Hematopoietic multipotent progenitor cell treated with erythropoietin and hydrocortisone succinate and interleukin-3 and kit ligand, for 4 days (in vitro differentiated cells): ENCODE measurements around the gene HSDL1.

Experiments
- DNase-seq: peaks from one replicate; pipeline ENCODE4 v3.0.0-alpha.2; 2015

The HSDL1 gene

DNA sequence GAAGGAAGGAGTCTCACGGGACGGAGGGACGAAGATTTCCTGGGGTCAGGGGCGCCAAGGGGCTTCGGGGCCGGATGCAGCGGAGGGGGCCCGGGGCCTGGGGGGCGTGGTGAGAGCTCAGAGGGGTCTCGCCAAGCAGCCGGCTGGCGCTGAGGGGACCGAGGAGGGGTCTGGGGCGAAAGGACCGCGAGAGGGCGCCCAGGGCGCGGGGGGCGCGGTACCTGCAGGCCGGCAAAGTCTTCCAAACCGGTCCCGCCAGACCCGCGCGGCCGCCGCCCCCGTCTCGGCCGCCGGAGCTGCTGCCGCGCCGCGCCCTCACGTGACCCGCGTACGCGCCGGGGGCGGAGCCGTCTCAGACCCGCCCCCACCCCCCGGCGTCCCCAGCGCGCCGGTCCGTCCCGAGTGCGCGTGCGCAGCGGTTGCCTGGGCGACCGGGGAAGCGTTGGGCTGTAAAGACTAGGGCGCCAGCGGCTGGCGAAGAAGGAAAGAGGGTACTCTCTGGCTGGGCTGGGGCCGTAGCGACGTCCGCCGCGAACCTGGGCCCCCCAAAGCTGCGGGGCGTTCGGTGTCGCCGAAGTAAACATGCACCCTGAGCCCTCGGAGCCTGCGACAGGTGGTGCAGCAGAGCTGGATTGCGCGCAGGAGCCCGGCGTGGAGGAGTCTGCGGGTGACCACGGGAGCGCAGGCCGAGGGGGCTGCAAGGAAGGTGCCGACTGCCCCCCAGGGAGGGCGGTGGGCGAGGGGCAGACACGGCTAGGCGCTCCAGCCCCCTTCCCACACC lies at the start of gene HSDL1, which contains the start of gene DNAAF1:
Gene HSDL1 (minus strand): TSS at position 319 of the 781 bp plus-strand sequence. CDS start 13,856 bp downstream, outside the sequence.
Gene DNAAF1 (plus strand): TSS at position 450 of the 781 bp plus-strand sequence. CDS start 133 bp downstream, at position 583.
- DNase-seq: peak; percentile 95

GRCh38 chr16:84194018-84194417 lies 49.0 kb upstream of the HSDL1 start:
- no peak for DNase-seq

DNA sequence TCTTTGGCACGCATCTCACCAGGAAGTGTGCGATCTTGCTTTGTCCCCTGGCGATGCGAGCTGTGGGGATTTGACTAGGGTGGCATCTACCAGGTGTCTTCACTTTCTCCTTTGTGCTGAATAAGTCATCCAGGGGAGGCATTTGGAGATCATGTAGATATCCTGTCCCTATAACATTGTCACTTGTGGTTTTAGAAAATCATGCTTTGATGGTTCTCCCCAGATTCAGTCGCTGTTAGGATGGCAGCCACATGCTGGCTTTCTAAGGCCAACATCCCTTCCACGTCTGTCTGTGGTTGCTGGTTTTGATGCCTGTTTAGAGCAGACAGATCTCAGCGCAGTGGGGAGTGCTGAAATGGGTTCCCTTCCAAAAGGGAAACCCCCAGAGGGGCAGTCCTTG lies 48.5 kb upstream of the HSDL1 start:
- DNase-seq: no peak

DNA sequence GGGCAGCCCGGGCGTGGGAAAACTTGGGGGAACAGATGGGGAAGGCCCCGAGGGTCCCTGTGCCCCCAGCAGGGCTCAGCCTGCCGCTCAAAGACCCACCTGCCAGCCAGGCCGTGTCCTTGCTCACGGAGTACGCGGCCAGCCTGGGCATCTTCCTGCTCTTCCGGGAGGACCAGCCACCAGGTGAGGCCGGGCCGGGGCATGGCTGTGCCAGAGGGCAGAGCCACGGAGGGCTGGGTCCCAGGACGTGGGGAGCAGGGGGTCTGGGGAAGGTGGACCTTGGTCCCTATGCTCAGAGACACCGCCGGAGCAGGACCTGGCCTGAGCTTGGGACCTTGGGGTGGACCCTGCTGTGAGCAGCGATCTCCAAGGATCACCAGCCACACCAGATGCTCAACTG lies 46.5 kb upstream of the HSDL1 start:
- no peak for DNase-seq

DNA sequence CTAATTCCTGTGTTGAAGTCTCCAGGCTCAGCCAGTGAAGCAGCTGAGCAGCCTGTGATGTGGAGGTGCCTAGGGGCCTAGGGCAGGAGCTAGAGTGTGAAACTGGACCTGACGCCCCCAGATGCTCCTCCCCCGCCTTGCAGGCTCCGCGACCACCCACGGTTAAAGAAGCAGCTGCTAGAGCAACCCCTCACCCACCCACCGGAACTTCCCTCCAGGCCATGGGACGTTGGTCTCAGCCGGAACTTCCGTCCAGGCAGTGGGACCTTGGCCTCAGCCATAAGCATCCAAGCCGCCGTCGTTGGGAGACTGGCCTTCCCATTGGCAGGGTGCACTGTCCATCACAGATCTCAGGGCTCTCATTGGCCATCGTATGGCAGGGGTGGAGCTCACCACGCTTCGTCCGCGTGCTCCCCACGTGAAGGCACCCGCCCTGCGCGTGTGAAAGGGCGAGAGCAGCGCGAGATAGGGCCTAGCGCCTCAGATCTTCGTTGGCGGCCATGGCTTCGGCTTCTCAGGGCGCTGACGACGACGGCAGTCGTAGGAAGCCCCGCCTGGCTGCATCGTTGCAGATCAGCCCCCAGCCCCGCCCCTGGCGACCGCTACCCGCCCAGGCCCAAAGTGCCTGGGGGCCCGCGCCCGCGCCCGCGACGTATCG lies 45.9 kb upstream of the HSDL1 start, which contains the start of gene ADAD2:
Gene ADAD2 (plus strand): TSS at position 427 of the 658 bp plus-strand sequence. CDS start 74 bp downstream, at position 501.
- DNase-seq: no peak

DNA sequence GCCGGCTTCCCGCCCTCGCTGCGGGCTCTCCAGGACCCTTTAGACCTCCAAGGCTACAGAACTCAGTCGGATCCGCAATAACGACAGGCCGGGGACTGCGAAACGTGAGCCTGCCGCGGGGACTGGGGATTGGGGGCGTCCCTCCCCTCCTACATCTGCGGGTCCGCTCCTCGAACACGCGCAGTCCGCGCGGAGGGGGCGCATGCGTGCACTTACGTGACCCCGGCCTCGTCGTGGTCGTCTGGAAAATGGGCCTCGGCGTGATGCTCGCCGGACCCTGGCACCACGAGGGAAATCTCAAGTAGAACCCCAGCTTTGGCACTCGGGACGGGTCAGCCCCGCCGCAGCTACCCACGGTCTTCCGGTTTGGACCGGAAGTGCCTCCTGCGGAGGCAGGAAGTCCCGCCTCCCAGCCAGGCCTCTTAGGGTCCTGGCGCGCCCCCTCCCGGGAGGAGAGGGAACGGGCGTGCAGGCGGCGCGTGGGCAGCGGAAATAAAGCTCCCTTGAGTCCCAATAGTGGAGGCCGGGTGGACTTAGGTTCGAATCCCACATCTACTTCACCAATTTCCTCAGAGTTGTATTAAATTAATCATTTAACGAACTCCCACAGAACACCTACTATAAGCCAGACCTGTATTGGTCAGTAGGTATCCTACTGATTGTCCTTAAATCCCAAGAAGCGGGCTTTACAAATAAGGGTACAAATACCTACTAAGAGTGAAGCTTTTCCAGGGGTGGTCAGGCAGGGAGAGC lies 41.9 kb upstream of the HSDL1 start, which contains the start of gene TAF1C:
Gene TAF1C (minus strand): TSS at position 373 of the 753 bp plus-strand sequence. CDS start 2,069 bp downstream, outside the sequence.
- peak; percentile 98 for DNase-seq

- no peak for DNase-seq
Measured at GRCh38 chr16:84184775-84185174, 39.8 kb upstream of the HSDL1 start.

DNA sequence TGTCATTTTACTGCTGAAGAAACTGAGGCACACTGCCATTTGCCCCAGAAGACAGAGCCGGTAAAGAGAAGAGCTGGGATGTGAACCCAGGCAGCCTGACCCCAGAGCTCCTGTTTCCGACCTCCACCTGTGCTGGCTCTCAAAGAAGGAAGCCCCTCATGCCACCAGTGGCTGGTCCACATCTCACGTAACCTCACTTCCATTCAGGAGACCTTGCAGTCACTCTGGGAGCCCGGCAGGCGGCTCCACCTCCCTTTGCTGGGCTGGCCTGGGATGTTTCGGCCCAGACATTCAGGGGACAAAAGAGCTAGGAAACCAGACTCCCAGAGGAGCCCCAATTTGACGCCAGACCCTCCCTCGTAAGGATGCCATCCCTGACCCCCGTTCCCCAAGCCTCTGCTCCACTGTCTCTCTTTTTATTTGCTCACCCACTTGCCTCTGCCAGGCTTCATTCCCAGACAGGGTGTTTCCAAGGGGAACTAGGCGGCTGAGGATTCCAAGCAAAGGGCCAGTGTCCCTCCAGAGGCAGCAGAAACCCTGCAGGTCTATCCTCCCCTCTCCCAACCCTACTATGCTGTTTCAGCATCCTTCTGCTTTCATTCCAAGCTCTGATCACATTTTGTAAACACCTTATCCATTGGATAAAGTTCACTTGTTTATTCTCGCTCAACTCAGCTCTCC lies 39.1 kb upstream of the HSDL1 start:
- no peak for DNase-seq

- DNase-seq: no peak
Measured at GRCh38 chr16:84183572-84183875, 38.5 kb upstream of the HSDL1 start.

DNA sequence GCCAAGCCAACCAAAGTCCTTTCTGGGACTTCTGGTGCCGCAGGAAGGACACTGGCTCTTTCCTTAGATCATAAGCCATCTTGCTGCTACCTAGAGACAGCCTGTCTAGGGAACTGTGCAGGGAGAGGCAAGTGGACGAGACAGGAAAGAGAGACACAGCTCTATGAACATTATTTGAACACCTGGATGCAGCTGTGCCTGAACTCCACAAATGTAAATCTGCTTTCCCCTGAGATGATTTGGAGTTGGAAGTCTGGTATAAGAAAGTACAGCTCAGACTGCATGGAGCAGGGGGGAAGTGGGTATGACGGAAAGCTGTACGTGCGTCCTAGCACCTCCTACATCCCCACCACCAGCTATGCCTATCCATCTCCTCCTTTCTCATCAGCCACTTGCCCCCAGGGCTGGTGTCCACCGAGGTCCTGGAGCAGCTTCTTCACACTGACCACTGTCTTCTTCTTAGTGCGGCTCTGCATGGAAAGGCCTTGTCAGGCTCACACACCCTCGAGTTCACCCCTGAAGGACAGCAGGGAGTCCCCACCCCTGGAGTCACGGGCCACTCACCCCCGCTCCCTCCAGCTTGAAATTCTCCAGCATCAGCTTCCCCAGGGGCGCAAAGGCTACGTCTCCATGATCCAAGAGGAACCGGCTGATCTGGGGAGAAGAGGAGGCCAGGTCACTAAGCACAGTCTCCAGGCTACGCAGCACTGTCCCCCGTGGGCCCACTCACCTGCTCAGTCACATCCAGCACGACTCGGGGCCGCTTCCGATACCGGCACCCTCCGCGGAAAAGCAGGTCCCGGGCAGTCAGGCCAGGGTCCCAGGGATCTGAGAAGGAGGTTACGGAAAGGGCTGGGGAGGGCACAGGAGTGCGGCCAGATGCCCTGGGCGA lies 37.9 kb upstream of the HSDL1 start:
- DNase-seq: no peak

- DNase-seq: no peak
Measured at GRCh38 chr16:84182104-84182503, 37.1 kb upstream of the HSDL1 start.

DNA sequence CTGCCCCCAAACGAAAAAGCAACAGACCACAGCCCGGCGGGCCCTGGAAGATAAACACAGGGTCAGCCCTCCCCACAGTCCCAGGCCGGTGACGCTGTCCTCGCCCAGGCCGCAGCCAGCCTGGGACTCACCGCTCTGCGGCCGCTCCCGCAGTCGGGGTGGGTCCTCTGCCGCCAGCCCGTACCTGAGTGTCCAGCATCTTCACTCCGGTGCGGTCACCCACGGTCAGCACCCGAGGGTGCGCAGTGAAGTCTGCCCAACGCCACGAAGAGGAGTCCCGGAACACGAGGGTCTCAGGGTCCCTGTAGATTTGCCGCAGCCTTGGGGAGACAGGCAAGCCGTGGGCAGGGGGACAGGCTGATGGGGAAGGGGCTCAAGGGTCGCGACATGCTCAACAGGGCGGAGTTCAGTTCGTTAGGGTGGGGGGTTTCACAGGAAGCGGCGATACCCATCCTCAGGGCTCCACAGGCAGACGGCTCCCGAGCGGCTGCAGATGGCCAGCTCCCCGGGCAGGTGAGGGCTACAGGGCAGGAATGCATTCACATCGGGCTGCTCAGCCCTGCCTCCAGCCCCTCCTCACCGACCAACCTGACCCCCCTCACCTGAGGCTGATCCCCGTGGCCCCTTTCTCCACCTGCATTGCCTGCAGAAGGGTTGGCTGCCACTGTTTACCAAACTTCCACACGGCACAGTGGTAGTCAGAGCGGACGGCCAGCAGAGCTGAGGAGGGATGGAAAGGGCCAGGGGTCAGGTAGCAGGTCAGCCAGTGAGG lies 36.4 kb upstream of the HSDL1 start:
- no peak for DNase-seq

- no peak for DNase-seq
Measured at GRCh38 chr16:84180519-84181140, 35.7 kb upstream of the HSDL1 start.

DNA sequence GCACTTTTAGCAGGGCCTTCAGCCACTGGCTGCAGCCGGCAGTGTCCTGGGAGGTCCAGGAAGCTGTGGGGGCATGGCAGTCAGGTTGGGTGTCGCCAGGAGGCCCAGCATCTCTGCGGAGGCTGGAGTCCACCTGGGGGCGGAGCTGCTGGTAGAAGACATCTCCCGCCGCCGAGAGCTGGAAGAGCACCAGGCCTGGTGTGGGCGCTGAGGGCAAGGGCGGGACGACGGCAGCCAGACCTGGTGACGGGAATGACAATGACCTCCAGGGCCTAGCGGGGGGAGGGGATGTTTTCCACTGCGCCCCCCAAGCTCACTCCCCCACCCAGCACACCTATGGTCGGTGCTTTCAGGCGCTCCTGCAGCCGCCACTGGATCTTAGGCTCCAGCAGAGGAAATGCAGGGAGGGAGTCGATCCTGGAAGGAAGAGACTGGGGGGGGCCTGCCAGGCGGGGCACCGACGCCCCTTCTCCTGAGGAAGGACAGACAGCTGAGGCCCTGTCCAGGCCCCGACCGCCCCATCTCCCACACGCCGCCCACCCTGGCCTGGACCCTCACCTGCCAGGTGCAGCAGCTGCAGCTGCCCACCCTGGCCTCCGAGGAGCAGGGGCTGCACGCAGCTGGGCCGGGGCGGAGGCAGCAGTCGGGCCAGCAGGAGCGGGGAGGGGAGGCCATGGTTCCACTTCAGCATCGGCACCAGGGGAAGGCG lies 34.8 kb upstream of the HSDL1 start:
- no peak for DNase-seq

- no peak for DNase-seq
Measured at GRCh38 chr16:84178892-84179611, 34.1 kb upstream of the HSDL1 start.

DNA sequence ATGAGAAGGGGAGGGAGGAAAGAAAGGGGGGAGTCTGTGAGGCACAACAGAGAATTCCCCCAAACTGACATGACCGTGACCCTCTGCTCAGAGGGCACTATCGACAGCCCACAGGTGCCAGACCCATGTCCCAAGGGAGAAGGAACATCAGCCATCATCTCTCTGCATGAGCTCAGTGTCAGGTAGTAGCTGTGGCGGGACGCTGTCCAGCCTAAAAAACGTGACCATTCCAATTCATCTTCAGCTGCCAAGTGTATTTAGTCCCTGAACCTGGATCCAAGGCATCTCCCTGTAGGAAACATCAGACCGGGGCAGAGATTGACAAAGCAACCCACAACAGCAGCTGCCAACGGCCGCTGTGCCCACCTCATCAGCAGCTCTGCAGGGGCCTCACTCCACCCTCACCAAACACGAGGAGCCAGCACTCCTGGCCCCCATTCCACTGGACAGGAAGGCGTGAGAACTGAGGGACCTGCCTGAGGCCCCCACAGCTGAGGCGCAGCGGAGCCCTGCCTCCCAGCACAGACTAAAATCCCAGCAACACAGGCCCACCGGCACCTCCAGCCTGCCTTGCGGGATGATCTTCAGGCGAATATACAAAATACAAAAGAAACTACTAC lies 33.3 kb upstream of the HSDL1 start:
- no peak for DNase-seq

GRCh38 chr16:84177741-84178073 lies 32.7 kb upstream of the HSDL1 start:
- DNase-seq: no peak

DNA sequence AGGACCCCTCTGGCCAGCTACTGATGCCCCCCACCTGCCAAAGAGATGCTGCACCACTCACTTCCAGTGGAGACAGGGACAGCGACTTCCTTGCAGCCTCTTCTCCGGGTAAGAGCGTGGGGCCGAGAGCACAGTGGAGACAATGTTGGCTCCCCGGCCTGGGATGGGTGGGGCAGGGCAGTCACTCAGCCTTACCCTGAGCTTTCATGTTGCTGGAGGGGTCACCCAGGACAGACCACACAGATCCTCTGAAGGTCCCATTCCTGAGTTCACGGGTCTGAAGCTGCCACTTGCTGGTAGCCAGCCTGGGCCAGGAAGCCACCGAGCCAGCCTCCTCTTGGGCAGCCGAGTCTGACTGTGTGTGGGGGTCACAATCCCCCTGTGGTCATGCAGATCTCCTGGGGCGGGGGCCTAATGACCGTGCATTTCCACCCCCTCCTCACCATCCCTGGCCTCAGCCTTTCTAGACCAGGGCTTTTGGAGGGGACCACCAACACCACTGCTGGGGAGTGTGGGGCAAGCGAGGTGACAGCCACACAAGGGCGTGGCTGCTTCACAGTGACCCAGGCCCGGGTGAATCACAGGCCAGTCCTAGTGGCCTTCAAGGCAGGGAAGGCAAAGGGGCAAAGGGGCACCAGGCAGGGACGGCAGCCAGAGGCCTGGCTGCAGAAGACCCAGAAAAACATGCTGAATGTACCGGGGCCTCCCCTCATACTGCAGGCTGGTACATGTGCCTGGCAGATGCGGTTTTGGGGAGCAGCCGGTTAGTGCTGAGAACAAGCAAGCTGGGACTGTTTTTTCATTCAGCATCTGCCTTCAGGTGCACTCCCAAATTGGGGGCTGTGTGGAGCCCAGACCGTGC lies 31.4 kb upstream of the HSDL1 start:
- DNase-seq: no peak
